Measurements from ENCODE around the gene USP49.

Gene USP49

GRCh38 chr6:41881506-41881905 is 13.7 kb downstream of the USP49 start:
- TF ChIP-seq CTCF (IDR thresholded peaks at IDR 0.05; ENCODE audit: low read depth, low read length): no peak
- H3K4me3 ChIP-seq (ENCODE audit: low read depth, low read length): no peak overlapping the region

GRCh38 chr6:41878961-41879405 is 16.2 kb downstream of the USP49 start:
- no peak for DNase-seq
- H3K27me3 ChIP-seq: no peaks in the 10 kb centered on the region
- H3K36me3 ChIP-seq: no peaks in the 10 kb centered on the region
- no peaks in the 10 kb centered on the region for H3K4me1 ChIP-seq
- TF ChIP-seq CTCF (IDR thresholded peaks at IDR 0.05; ENCODE audit: low read depth, low read length): no peak
- H3K4me3 ChIP-seq (ENCODE audit: low read depth, low read length): no peak overlapping the region
- no peaks in the 10 kb centered on the region; the same call in 1 of the 2 replicates for H3K9me3 ChIP-seq

More at GRCh38 chr6:41881506-41881905, 13.7 kb downstream of the USP49 start:
- no peaks in the 10 kb centered on the region; the same call in 1 of the 2 replicates for H3K9me3 ChIP-seq
- no peaks in the 10 kb centered on the region for H3K36me3 ChIP-seq
- H3K4me1 ChIP-seq: no peaks in the 10 kb centered on the region
- DNase-seq: no peak
- H3K27me3 ChIP-seq: no peaks in the 10 kb centered on the region

GRCh38 chr6:41878246-41878645 is 16.9 kb downstream of the USP49 start:
- Histone ChIP-seq H3K9me3 (no peaks in the 10 kb centered on the region; the same call in 1 of the 2 replicates), H3K36me3 (no peaks in the 10 kb centered on the region), H3K4me3 (ENCODE audit: low read depth, low read length) (no peak overlapping the region), H3K4me1 (no peaks in the 10 kb centered on the region), H3K27me3 (no peaks in the 10 kb centered on the region)
- TF ChIP-seq CTCF (IDR thresholded peaks at IDR 0.05; ENCODE audit: low read depth, low read length): no peak
- DNase-seq: no peak

- H3K4me3 ChIP-seq (ENCODE audit: low read depth, low read length): no peak overlapping the region
- no peak for TF ChIP-seq CTCF (IDR thresholded peaks at IDR 0.05; ENCODE audit: low read depth, low read length)
- no peaks in the 10 kb centered on the region for H3K4me1 ChIP-seq
- no peaks in the 10 kb centered on the region for H3K36me3 ChIP-seq
- no peaks in the 10 kb centered on the region for H3K27me3 ChIP-seq
- DNase-seq: no peak
- H3K9me3 ChIP-seq: no peaks in the 10 kb centered on the region; the same call in 1 of the 2 replicates
Observed at GRCh38 chr6:41877051-41877680, 18.0 kb downstream of the USP49 start.

- H3K4me3 ChIP-seq (ENCODE audit: low read depth, low read length): no peak overlapping the region
- H3K4me1 ChIP-seq: no peaks in the 10 kb centered on the region
- H3K27me3 ChIP-seq: no peaks in the 10 kb centered on the region
- H3K9me3 ChIP-seq: no peaks in the 10 kb centered on the region; the same call in 1 of the 2 replicates
- H3K36me3 ChIP-seq: no peaks in the 10 kb centered on the region
- no peak for TF ChIP-seq CTCF (IDR thresholded peaks at IDR 0.05; ENCODE audit: low read depth, low read length)
- no peak for DNase-seq
Observed at GRCh38 chr6:41874741-41875140, 20.4 kb downstream of the USP49 start.

GRCh38 chr6:41872147-41872546 is 23.0 kb downstream of the USP49 start:
- no peaks in the 10 kb centered on the region for H3K9me3 ChIP-seq
- H3K4me3 ChIP-seq (ENCODE audit: low read depth, low read length): no peak overlapping the region
- no peaks in the 10 kb centered on the region for H3K27me3 ChIP-seq
- TF ChIP-seq CTCF (IDR thresholded peaks at IDR 0.05; ENCODE audit: low read depth, low read length): no peak
- H3K4me1 ChIP-seq: no peaks in the 10 kb centered on the region
- no peak for DNase-seq
- no peaks in the 10 kb centered on the region for H3K36me3 ChIP-seq

Measured in BE2C (cell line).